H1 (cell line): ENCODE results near the gene GALR2. TPM values are rescaled to one million over a fixed set of nuclear protein-coding genes. Genes with fewer than 3 reads are reported as not detected.
A peak's percentile ranks its signal among the peaks of the same experiment; 100 is the strongest.

Experiments used
- CTCF ChIA-PET: fragments of 300-600 bp; sonication (Branson Sonifier 250); formaldehyde crosslinking; loops from one replicate; lab custom pipeline; 2021; ENCODE audit not compliant: partially characterized antibody; lab: Charles Lee
- POLR2A ChIA-PET: fragments of 300-600 bp; sonication (Branson Sonifier 250); formaldehyde crosslinking; loops from one replicate; lab custom pipeline; 2021; ENCODE audit warnings: inconsistent platforms; ENCODE audit not compliant: partially characterized antibody; lab: Charles Lee
- DNase-seq, 2 experiments: peaks; one replicate each; pipeline versions ENCODE4 v3.0.0 to v3.0.0-alpha.2; 2010 to 2022; ENCODE audit warnings: low spot score in 2 of 2, low read depth in 1 of 2, mixed read lengths in 1 of 2
- FAIRE-seq: peaks from 2 replicates; lab custom pipeline; 2011; peaks lifted over from hg19 to GRCh38; lab: Jason Lieb, UNC
- H2AFZ ChIP-seq: 2 replicates; pipeline ENCODE4 v1.8.1; 2012; ENCODE audit warnings: low read length, inconsistent platforms
- H2AK5ac ChIP-seq: 2 replicates; pipeline ENCODE4 v1.6.1; 2013; ENCODE audit warnings: low read depth, low read length
- H2BK120ac ChIP-seq: replicated peaks from 2 replicates; pipeline ENCODE3; 2013; ENCODE audit warnings: low read depth, low read length, inconsistent platforms
- H2BK12ac ChIP-seq: 2 replicates; pipeline ENCODE4 v1.6.1; 2013; ENCODE audit warnings: low read depth, low read length
- H2BK15ac ChIP-seq: 2 replicates; pipeline ENCODE4 v1.6.1; 2013; ENCODE audit warnings: low read length
- H2BK20ac ChIP-seq: 2 replicates; pipeline ENCODE4 v1.6.1; 2013; ENCODE audit warnings: low read length
- H2BK5ac ChIP-seq: 2 replicates; pipeline ENCODE4 v1.6.1; 2013; ENCODE audit warnings: low read depth, low read length
- H3K14ac ChIP-seq: 2 replicates; pipeline ENCODE4 v1.6.1; 2013; ENCODE audit warnings: inconsistent platforms; ENCODE audit not compliant: insufficient read length
- H3K18ac ChIP-seq: 2 replicates; pipeline ENCODE4 v1.6.1; 2013; ENCODE audit warnings: low read length; ENCODE audit errors: extremely low read depth
- H3K23ac ChIP-seq: 2 replicates; pipeline ENCODE4 v1.6.1; 2013; ENCODE audit warnings: inconsistent platforms; ENCODE audit not compliant: insufficient read length
- H3K23me2 ChIP-seq: 2 replicates; pipeline ENCODE4 v1.6.1; 2013; ENCODE audit warnings: low read depth, low read length
- H3K27ac ChIP-seq: 2 replicates; pipeline ENCODE4 v1.6.1; 2011; ENCODE audit warnings: low read depth, low read length, inconsistent platforms
- H3K27me3 ChIP-seq, 4 experiments: replicated peaks in 1 of 4; 1 replicate in 1 of 4; 2 replicates in 3 of 4; pipeline versions ENCODE4 v1.6.1 to v1.8.1; 2011 to 2013; ENCODE audit warnings: low read length in 3 of 4, mild to moderate bottlenecking in 3 of 4, inconsistent platforms in 2 of 4, mixed read lengths in 2 of 4, moderate library complexity in 1 of 4; ENCODE audit not compliant: control insufficient read depth in 3 of 4, insufficient read depth in 3 of 4; ENCODE audit errors: extremely low read depth in 1 of 4
- H3K36me3 ChIP-seq, 4 experiments: 2 replicates each; pipeline versions ENCODE4 v1.6.1 to v1.8.1; 2011 to 2013; ENCODE audit warnings: mild to moderate bottlenecking in 4 of 4, low read length in 3 of 4, moderate library complexity in 2 of 4, control low read depth in 1 of 4, inconsistent platforms in 1 of 4; ENCODE audit not compliant: insufficient read depth in 4 of 4, control insufficient read depth in 2 of 4
- H3K4ac ChIP-seq: replicated peaks from 2 replicates; pipeline ENCODE3; 2013; ENCODE audit warnings: low read length, low read depth, mixed read lengths, inconsistent platforms; ENCODE audit not compliant: insufficient read length
- H3K4me1 ChIP-seq, 4 experiments: replicated peaks in 1 of 4; 1 replicate in 1 of 4; 2 replicates in 3 of 4; pipeline versions ENCODE4 v1.6.1 to v1.8.1; 2011 to 2013; ENCODE audit warnings: low read length in 3 of 4, inconsistent platforms in 2 of 4, mixed read lengths in 1 of 4; ENCODE audit not compliant: insufficient read depth in 4 of 4, control insufficient read depth in 3 of 4
- H3K4me2 ChIP-seq, 2 experiments: 2 replicates each; pipeline versions ENCODE4 v1.6.1 to v1.8.1; 2011 to 2013; ENCODE audit warnings: low read depth in 2 of 2, low read length in 2 of 2, control low read depth in 1 of 2, inconsistent platforms in 1 of 2, mild to moderate bottlenecking in 1 of 2; ENCODE audit not compliant: insufficient read depth in 1 of 2
- H3K4me3 ChIP-seq, 4 experiments: fragments of 200-600, 300-600 bp in 1 of 4; sonication (generic), shearing (Covaris generic), sonication (Bioruptor Twin) in 1 of 4; 2 replicates each; pipeline versions ENCODE4 v1.5.1 to v1.8.1; 2011 to 2016; ENCODE audit warnings: low read length in 4 of 4, low read depth in 3 of 4, control low read depth in 2 of 4, inconsistent platforms in 2 of 4, mild to moderate bottlenecking in 2 of 4, mixed read lengths in 1 of 4, moderate library complexity in 1 of 4; ENCODE audit not compliant: insufficient read depth in 2 of 4; ENCODE audit errors: extremely low read depth in 1 of 4
- H3K56ac ChIP-seq: replicated peaks from 2 replicates; pipeline ENCODE3; 2013; ENCODE audit warnings: low read depth, mild to moderate bottlenecking, mixed read lengths, low read length, inconsistent platforms; ENCODE audit not compliant: insufficient read length
- H3K79me1 ChIP-seq: 2 replicates; pipeline ENCODE4 v1.6.1; 2013; ENCODE audit warnings: low read depth, low read length, control low read depth
- H3K79me2 ChIP-seq, 2 experiments: 2 replicates each; pipeline versions ENCODE4 v1.6.1 to v1.8.1; 2012 to 2013; ENCODE audit warnings: low read length in 2 of 2, mild to moderate bottlenecking in 2 of 2, inconsistent platforms in 1 of 2; ENCODE audit not compliant: insufficient read depth in 2 of 2, control insufficient read depth in 1 of 2
- H3K9ac ChIP-seq, 4 experiments: replicated peaks in 1 of 4; 1 replicate in 1 of 4; 2 replicates in 3 of 4; pipeline versions ENCODE4 v1.6.1 to v1.8.1; 2011 to 2013; ENCODE audit warnings: low read depth in 3 of 4, low read length in 3 of 4, control low read depth in 2 of 4, mild to moderate bottlenecking in 2 of 4, moderate library complexity in 2 of 4, inconsistent platforms in 1 of 4; ENCODE audit errors: extremely low read depth in 1 of 4
- H3K9me3 ChIP-seq, 2 experiments: 2 replicates each; pipeline versions ENCODE4 v1.6.1 to v1.8.1; 2012 to 2013; ENCODE audit warnings: mild to moderate bottlenecking in 2 of 2, moderate library complexity in 2 of 2, control low read depth in 1 of 2, inconsistent platforms in 1 of 2, low read depth in 1 of 2, low read length in 1 of 2, mixed read lengths in 1 of 2; ENCODE audit not compliant: insufficient read depth in 2 of 2
- H4K20me1 ChIP-seq, 2 experiments: replicated peaks in 1 of 2; 2 replicates each; pipeline versions ENCODE3 to v1.8.1; 2011 to 2013; ENCODE audit warnings: inconsistent platforms in 2 of 2, low read length in 2 of 2, mild to moderate bottlenecking in 1 of 2; ENCODE audit not compliant: insufficient read depth in 2 of 2, control insufficient read depth in 1 of 2
- H4K5ac ChIP-seq: 2 replicates; pipeline ENCODE4 v1.6.1; 2013; ENCODE audit warnings: low read length, low read depth, mixed read lengths, inconsistent platforms; ENCODE audit not compliant: insufficient read length
- H4K8ac ChIP-seq: 2 replicates; pipeline ENCODE4 v1.8.0; 2013; ENCODE audit warnings: mild to moderate bottlenecking, moderate library complexity, low read length, inconsistent platforms; ENCODE audit not compliant: insufficient read depth; ENCODE audit errors: extremely low read depth
- H4K91ac ChIP-seq: replicated peaks from 2 replicates; pipeline ENCODE3; 2013; ENCODE audit warnings: low read length, mixed read lengths, inconsistent platforms; ENCODE audit not compliant: insufficient read length
- ASH2L ChIP-seq: fragments of 200-600, 300-600 bp; sonication (generic); IDR thresholded peaks from one replicate; pipeline ENCODE4 v1.7.1; 2017; ENCODE audit warnings: low read length
- ATF3 ChIP-seq: IDR thresholded peaks from 2 replicates; pipeline ENCODE4 v1.6.1; 2011; ENCODE audit warnings: low read depth, mild to moderate bottlenecking, low read length; ENCODE audit not compliant: insufficient read depth
- BACH1 ChIP-seq: IDR thresholded peaks from 2 replicates; pipeline ENCODE4 v1.6.1; 2012; ENCODE audit warnings: low read length, improper control_type of control experiment
- BCL11A ChIP-seq, 2 experiments: IDR thresholded peaks; one replicate each; pipeline ENCODE4 v1.6.1; 2011; ENCODE audit warnings: low read depth in 2 of 2, low read length in 2 of 2, mild to moderate bottlenecking in 2 of 2
- CBX8 ChIP-seq: fragments of 300-800, 300-1000 bp; sonication (generic); IDR thresholded peaks from 2 replicates; pipeline ENCODE4 v1.7.1; 2016; ENCODE audit warnings: low read depth, low read length, borderline replicate concordance
- CEBPB ChIP-seq: IDR thresholded peaks from 2 replicates; pipeline ENCODE4 v1.6.1; 2012; ENCODE audit warnings: low read depth, low read length
- FOSL1 ChIP-seq: IDR thresholded peaks from 2 replicates; pipeline ENCODE4 v1.6.1; 2011; ENCODE audit warnings: mild to moderate bottlenecking, low read depth, low read length, moderate library complexity; ENCODE audit not compliant: insufficient read depth
- GABPA ChIP-seq: IDR thresholded peaks from 2 replicates; pipeline ENCODE4 v1.6.1; 2011; ENCODE audit warnings: mild to moderate bottlenecking, low read length, moderate library complexity, borderline replicate concordance; ENCODE audit not compliant: insufficient read depth
- GTF2F1 ChIP-seq: IDR thresholded peaks from 2 replicates; pipeline ENCODE4 v1.6.1; 2012; ENCODE audit warnings: low read depth, low read length, improper control_type of control experiment, borderline replicate concordance
- HDAC2 ChIP-seq, 2 experiments: fragments of 300-600 bp in 1 of 2; sonication (generic) in 1 of 2; IDR thresholded peaks; 2 replicates each; pipeline ENCODE4 v1.6.1; 2011 to 2012; ENCODE audit warnings: low read depth in 2 of 2, low read length in 2 of 2, mild to moderate bottlenecking in 2 of 2, moderate library complexity in 2 of 2, borderline replicate concordance in 1 of 2, inconsistent platforms in 1 of 2
- POU5F1 ChIP-seq: IDR thresholded peaks from 2 replicates; pipeline ENCODE4 v1.6.1; 2011; ENCODE audit warnings: low read depth, mild to moderate bottlenecking, low read length, moderate library complexity
- SUZ12 ChIP-seq: fragments of 200-600 bp; sonication (generic); IDR thresholded peaks from 2 replicates; pipeline ENCODE4 v1.6.1; 2012; ENCODE audit warnings: mild to moderate bottlenecking, inconsistent platforms, low read length, moderate library complexity, mixed read lengths
- WGBS, 2 experiments: shearing (Covaris generic) in 1 of 2; methylation state at CpG; one replicate each; pipeline versions ENCODE4 v1.1.6 to v1.1.7; 2013 to 2015; ENCODE audit warnings: low lambda C conversion rate in 2 of 2, mixed read lengths in 2 of 2, inconsistent platforms in 1 of 2, low coverage in 1 of 2, missing lambda C conversion rate in 1 of 2; ENCODE audit not compliant: insufficient replicate concordance in 2 of 2, insufficient coverage in 1 of 2, insufficient read length in 1 of 2; ENCODE audit errors: extremely low coverage in 1 of 2, missing lambda C conversion rate in 1 of 2; 5-methylcytosine and 5-hydroxymethylcytosine counted together
- polyA plus RNA-seq, 7 experiments: library from polyadenylated mRNA; depleted of rRNA in 3 of 7; stranded (reverse) in 5 of 7; unstranded in 2 of 7; fragments of >200 nt in 5 of 7; fragments of 200-250 nt in 2 of 7; gene quantifications; 1 replicate in 5 of 7; 2 replicates in 1 of 7; 4 replicates in 1 of 7; pipeline versions ENCODE4 v1.2.1 to v1.2.3, GENCODE V29; 2011 to 2013; ENCODE audit warnings: missing spikeins in 2 of 7, mixed read lengths in 2 of 7
- total RNA-seq: library from RNA; stranded (reverse); fragmentation: NEBNext Ultra II Directional; extraction: Animal tissue kit (Norgen Biotek cat#: 25700); gene quantifications from 2 replicates; pipeline ENCODE4 v1.2.1, GENCODE V29; 2021

Gene GALR2
- total and polyA plus RNA-seq, 2 of the 8 experiments (the other 6 are each of a cell fraction or from before 2014, with no cell fraction given): 0.86 to 2.2 TPM

- no peaks in the 10 kb centered on the region for H3K23me2 ChIP-seq
- H4K91ac ChIP-seq: no peak overlapping the region
- no peak overlapping the region for H2BK12ac ChIP-seq
- H2BK120ac ChIP-seq: no peak overlapping the region
- no peak overlapping the region for H3K4me3 ChIP-seq
- no peaks in the 10 kb centered on the region for H3K27me3 ChIP-seq
- no peak overlapping the region for H2BK15ac ChIP-seq
- no peak overlapping the region for H3K4me2 ChIP-seq
- no peak overlapping the region for H3K14ac ChIP-seq
- H3K36me3 ChIP-seq: peaks cover 27 to 59% (median 47%) of the 10 kb centered on the region in 4 experiments
- FAIRE-seq (no peak), DNase-seq (no peak)
- no peaks in the 10 kb centered on the region; the same call in 1 of the 2 replicates for H3K79me1 ChIP-seq
- H3K27ac ChIP-seq: no peak overlapping the region
- H3K9ac ChIP-seq: no peak overlapping the region
- no peak overlapping the region for H2AFZ ChIP-seq
- H3K9me3 ChIP-seq: no peaks in the 10 kb centered on the region
- H3K79me2 ChIP-seq: no peaks in the 10 kb centered on the region
- H3K4me1 ChIP-seq: no peaks in the 10 kb centered on the region
- peaks cover 0 to 9% of the 10 kb centered on the region in 2 experiments for H4K20me1 ChIP-seq
- no peak overlapping the region for H2BK5ac ChIP-seq
- no peak overlapping the region for H4K5ac ChIP-seq
- no peak for TF ChIP-seq BACH1
- no peak for TF ChIP-seq ATF3
- no peak for TF ChIP-seq FOSL1
- no peak for TF ChIP-seq CEBPB
- TF ChIP-seq CBX8: no peak
- TF ChIP-seq GTF2F1: no peak
- no peak for TF ChIP-seq GABPA
- TF ChIP-seq ASH2L: no peak
- no peak for TF ChIP-seq HDAC2 (IDR thresholded peaks at IDR 0.05; ENCODE audit: borderline replicate concordance in 1 of 2, low read depth in 2 of 2, low read length in 2 of 2)
- TF ChIP-seq BCL11A (IDR thresholded peaks at IDR 0.05; ENCODE audit: low read depth in 2 of 2, low read length in 2 of 2): no peak
- no peak for TF ChIP-seq SUZ12
- no peak for TF ChIP-seq POU5F1
- H4K8ac ChIP-seq: 0 out of 2 replicates have a peak overlapping the region, but pooled peaks have one; percentile 40
- H3K23ac ChIP-seq: no peak overlapping the region
- H3K18ac ChIP-seq: no peak overlapping the region
- ChIA-PET CTCF (interaction anchor here (0.6 to 2.8 kb wide), 5 partner anchors 15 to 189 kb away, joined by 3 to 10 read pairs (median 4); partner anchors contain the start of gene GALR2), POLR2A (interaction anchor here (0.9 to 3.3 kb wide), 6 partner anchors 10 to 50 kb away, joined by 3 to 28 read pairs (median 7); partner anchors contain the start of genes EXOC7 and ZACN)
- no peak overlapping the region for H3K56ac ChIP-seq
- no peak overlapping the region for H2BK20ac ChIP-seq
- WGBS, 2 experiments: 97% methylated on average over 13 of the region's 17 CpGs; no CpG with 5 or more reads in 1 of the 2 experiments
- H3K4ac ChIP-seq: no peak overlapping the region
- H2AK5ac ChIP-seq: no peak overlapping the region
Measured at GRCh38 chr17:76090517-76091129, 16.0 kb downstream of the GALR2 start.
